H9 (cell line): ENCODE results near the gene P4HB. TPM values are rescaled to one million over a fixed set of nuclear protein-coding genes. Genes with fewer than 3 reads are reported as not detected.

ENCODE experiments used
- DNase-seq: peaks from one replicate; pipeline ENCODE4 v3.0.0-alpha.2; 2017
- H2AFZ ChIP-seq: one replicate; pipeline ENCODE4 v1.6.1; 2013; ENCODE audit warnings: mild to moderate bottlenecking, low read length, control low read depth, moderate library complexity
- H2AK5ac ChIP-seq: 2 replicates; pipeline ENCODE4 v1.6.1; 2013; ENCODE audit warnings: low read length, control low read depth, mixed read lengths; ENCODE audit not compliant: insufficient read length
- H2BK120ac ChIP-seq: one replicate; pipeline ENCODE4 v1.6.1; 2013; ENCODE audit warnings: low read depth, mild to moderate bottlenecking, low read length, control low read depth, inconsistent platforms; ENCODE audit not compliant: poor library complexity, severe bottlenecking
- H2BK12ac ChIP-seq: 2 replicates; pipeline ENCODE4 v1.6.1; 2013; ENCODE audit warnings: low read length, control low read depth, mixed read lengths, low read depth; ENCODE audit not compliant: insufficient read length
- H2BK15ac ChIP-seq: 2 replicates; pipeline ENCODE4 v1.6.1; 2013; ENCODE audit warnings: low read depth, low read length, control low read depth
- H2BK20ac ChIP-seq: one replicate; pipeline ENCODE4 v1.6.1; 2013; ENCODE audit warnings: low read depth, mild to moderate bottlenecking, low read length, control low read depth, inconsistent platforms; ENCODE audit not compliant: poor library complexity, severe bottlenecking
- H2BK5ac ChIP-seq: 2 replicates; pipeline ENCODE4 v1.6.1; 2013; ENCODE audit warnings: low read length, control low read depth, mixed read lengths; ENCODE audit not compliant: insufficient read length
- H3K14ac ChIP-seq: 2 replicates; pipeline ENCODE4 v1.6.1; 2013; ENCODE audit warnings: low read length, control low read depth; ENCODE audit not compliant: insufficient read depth
- H3K18ac ChIP-seq: 2 replicates; pipeline ENCODE4 v1.6.1; 2013; ENCODE audit warnings: low read depth, mild to moderate bottlenecking, mixed read lengths, low read length, control low read depth; ENCODE audit not compliant: insufficient read length
- H3K23ac ChIP-seq: 2 replicates; pipeline ENCODE4 v1.6.1; 2013; ENCODE audit warnings: low read length, control low read depth, mixed read lengths, low read depth; ENCODE audit not compliant: insufficient read length
- H3K23me2 ChIP-seq: 2 replicates; pipeline ENCODE4 v1.6.1; 2013; ENCODE audit warnings: low read depth, mild to moderate bottlenecking, mixed read lengths, low read length, control low read depth; ENCODE audit not compliant: insufficient read length, poor library complexity, severe bottlenecking
- H3K27ac ChIP-seq: 2 replicates; pipeline ENCODE4 v1.5.1; 2013; ENCODE audit warnings: low read length, control low read depth, mixed read lengths, low read depth; ENCODE audit not compliant: insufficient read length
- H3K27me3 ChIP-seq: 2 replicates; pipeline ENCODE4 v1.6.1; 2013; ENCODE audit warnings: low read length, control low read depth, inconsistent platforms; ENCODE audit not compliant: insufficient read depth
- H3K4ac ChIP-seq: 2 replicates; pipeline ENCODE4 v1.6.1; 2013; ENCODE audit warnings: low read depth, mild to moderate bottlenecking, control low read depth, inconsistent platforms, low read length, moderate library complexity
- H3K4me1 ChIP-seq: 2 replicates; pipeline ENCODE4 v1.6.1; 2013; ENCODE audit warnings: low read length, control low read depth, inconsistent platforms; ENCODE audit not compliant: insufficient read depth
- H3K4me2 ChIP-seq: 2 replicates; pipeline ENCODE4 v1.6.1; 2013; ENCODE audit warnings: low read length, control low read depth, mixed read lengths; ENCODE audit not compliant: insufficient read length, insufficient read depth
- H3K56ac ChIP-seq: 2 replicates; pipeline ENCODE4 v1.6.1; 2013; ENCODE audit warnings: low read depth, mild to moderate bottlenecking, mixed read lengths, low read length, control low read depth; ENCODE audit not compliant: insufficient read length
- H3K79me1 ChIP-seq: 2 replicates; pipeline ENCODE4 v1.6.1; 2013; ENCODE audit warnings: low read depth, mild to moderate bottlenecking, moderate library complexity, low read length, control low read depth, inconsistent platforms; ENCODE audit not compliant: insufficient read depth, poor library complexity, severe bottlenecking
- H3K79me2 ChIP-seq: 2 replicates; pipeline ENCODE4 v1.6.1; 2013; ENCODE audit warnings: low read length, control low read depth, inconsistent platforms; ENCODE audit not compliant: insufficient read depth
- H3K9ac ChIP-seq: 2 replicates; pipeline ENCODE4 v1.6.1; 2013; ENCODE audit warnings: low read length, control low read depth, mixed read lengths; ENCODE audit not compliant: insufficient read length; ENCODE audit errors: extremely low read depth
- H3K9me3 ChIP-seq: one replicate; pipeline ENCODE4 v1.6.1; 2013; ENCODE audit warnings: low read depth, low read length, inconsistent platforms; ENCODE audit not compliant: control insufficient read depth
- H3T11ph ChIP-seq: one replicate; pipeline ENCODE4 v1.6.1; 2013; ENCODE audit warnings: mild to moderate bottlenecking, low read length, control low read depth, inconsistent platforms
- H4K20me1 ChIP-seq: one replicate; pipeline ENCODE4 v1.6.1; 2013; ENCODE audit not compliant: control insufficient read depth, insufficient read length, insufficient read depth
- H4K5ac ChIP-seq: 2 replicates; pipeline ENCODE4 v1.6.1; 2013; ENCODE audit warnings: low read depth, mild to moderate bottlenecking, mixed read lengths, low read length, control low read depth; ENCODE audit not compliant: insufficient read length
- H4K8ac ChIP-seq: replicated peaks from 2 replicates; pipeline ENCODE4 v1.6.1; 2013; ENCODE audit warnings: low read length, control low read depth, mixed read lengths, low read depth; ENCODE audit not compliant: insufficient read length
- H4K91ac ChIP-seq: 2 replicates; pipeline ENCODE4 v1.6.1; 2013; ENCODE audit warnings: low read depth, mild to moderate bottlenecking, moderate library complexity, mixed read lengths, low read length, control low read depth; ENCODE audit not compliant: insufficient read length
- H3K27ac Mint-ChIP-seq, 3 experiments: 2 replicates in 2 of 3; 3 replicates in 1 of 3; pipeline ENCODE4 v1.8.0; 2020 to 2021; ENCODE audit warnings: mixed read lengths in 3 of 3, mild to moderate bottlenecking in 1 of 3, moderate library complexity in 1 of 3
- H3K27me3 Mint-ChIP-seq: 2 replicates; pipeline ENCODE4 v1.8.0; 2021; ENCODE audit warnings: low read depth, mild to moderate bottlenecking, moderate library complexity, mixed read lengths
- H3K36me3 Mint-ChIP-seq, 3 experiments: 2 replicates in 2 of 3; 3 replicates in 1 of 3; pipeline ENCODE4 v1.8.0; 2020 to 2021; ENCODE audit warnings: low read depth in 3 of 3, mixed read lengths in 3 of 3; ENCODE audit not compliant: insufficient read depth in 1 of 3
- H3K4me1 Mint-ChIP-seq, 2 experiments: 2 replicates each; pipeline ENCODE4 v1.8.0; 2020; ENCODE audit warnings: mixed read lengths in 2 of 2
- H3K4me3 Mint-ChIP-seq, 2 experiments: 2 replicates in 1 of 2; 3 replicates in 1 of 2; pipeline ENCODE4 v1.8.0; 2020 to 2021; ENCODE audit warnings: mild to moderate bottlenecking in 2 of 2, mixed read lengths in 2 of 2, moderate library complexity in 1 of 2
- H3K9me3 Mint-ChIP-seq, 2 experiments: 2 replicates in 1 of 2; 3 replicates in 1 of 2; pipeline ENCODE4 v1.8.0; 2020; ENCODE audit warnings: mild to moderate bottlenecking in 2 of 2, mixed read lengths in 2 of 2, moderate library complexity in 1 of 2
- WGBS: extraction: QIAGEN DNeasy Blood & Tissue Kit; methylation state at CpG from one replicate; pipeline ENCODE4 v1.1.7; 2013; ENCODE audit warnings: missing lambda C conversion rate, low lambda C conversion rate, mixed read lengths; ENCODE audit not compliant: insufficient read length; ENCODE audit errors: extremely low coverage; 5-methylcytosine and 5-hydroxymethylcytosine counted together
- total RNA-seq: library from RNA; stranded (reverse); gene quantifications from 2 replicates; pipeline ENCODE4 v1.2.1, GENCODE V29; 2021
- TF ChIP-seq, protein P1 (sequence below): fragments of 200-600 bp; sonication (generic); conservative IDR thresholded peaks from 3 replicates; pipeline ENCODE4 v1.8.0; 2021; ENCODE audit warnings: antibody characterized with exemption, mild to moderate bottlenecking

Gene P4HB
- total RNA-seq, 1 experiment from 2014 or later, result 366 TPM

DNA sequence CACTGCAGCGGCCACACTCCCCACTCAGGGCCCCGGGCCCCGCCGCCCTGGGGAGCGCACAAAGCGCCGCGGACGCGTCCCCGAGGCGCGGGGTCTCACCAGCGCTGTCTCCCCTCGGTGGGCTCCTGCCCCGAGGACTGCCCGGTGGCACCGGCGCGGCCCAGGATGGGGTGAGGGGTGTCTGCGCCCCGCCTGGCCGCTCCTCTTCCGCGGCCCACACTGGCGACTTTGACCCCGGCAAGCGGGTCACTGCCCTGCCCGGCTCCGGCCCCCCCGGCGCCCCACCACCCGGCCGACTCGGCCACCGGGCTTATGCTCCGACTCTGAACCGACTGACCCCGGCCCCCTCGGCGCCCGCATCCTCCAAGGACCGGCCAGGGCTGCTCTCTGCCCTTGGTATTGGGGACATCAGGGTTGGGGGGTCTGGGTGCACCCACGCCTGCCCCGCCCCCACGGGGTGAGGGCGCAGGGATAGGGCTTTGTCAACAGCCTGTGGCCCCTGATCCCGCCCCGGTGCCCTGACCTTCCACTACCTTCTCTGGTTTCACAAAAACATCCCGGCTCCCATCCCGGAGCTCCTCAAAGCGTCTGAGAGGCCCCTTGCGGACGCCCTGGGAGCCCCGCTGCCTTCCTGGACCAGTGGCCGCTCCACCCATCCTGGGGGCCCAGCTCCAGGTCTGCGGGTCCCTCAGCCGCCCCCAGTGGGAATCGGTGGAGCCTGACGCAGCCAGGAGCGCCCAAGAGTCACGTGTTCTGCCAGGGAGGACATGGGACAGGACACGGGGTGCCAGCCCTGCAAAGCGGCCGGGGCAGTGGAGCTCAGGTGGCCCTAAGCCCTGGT is 55.6 kb downstream of the P4HB start:
- H3K23ac ChIP-seq, result no peak overlapping the region
- no CpG with 5 or more reads among the region's 65 CpGs for WGBS
- H3K79me2 ChIP-seq, result no peaks in the 10 kb centered on the region
- peaks cover 32% of the 10 kb centered on the region for H3K27me3 ChIP-seq
- H3K4me3 Mint-ChIP-seq, result peak overlapping the region; percentile 51 to 74
- H3K4me2 ChIP-seq, result peak overlapping the region; percentile 28
- no peak overlapping the region for H2BK15ac ChIP-seq
- H3K56ac ChIP-seq, result no peak overlapping the region
- H3K4me1 Mint-ChIP-seq, result peaks cover 0 to 6% of the 10 kb centered on the region in 2 experiments; a peak in 1 of 4 replicates
- H2BK20ac ChIP-seq, result no peak overlapping the region
- no peak for DNase-seq
- H3K36me3 Mint-ChIP-seq, result peaks cover 0 to 2% (median 0%) of the 10 kb centered on the region in 3 experiments; a peak in 2 of 7 replicates
- no peak overlapping the region for H3K14ac ChIP-seq
- no peaks in the 10 kb centered on the region for H4K20me1 ChIP-seq
- no peak overlapping the region for H4K91ac ChIP-seq
- H4K8ac ChIP-seq, result no peak overlapping the region
- H3K79me1 ChIP-seq, result no peaks in the 10 kb centered on the region
- no peak overlapping the region for H4K5ac ChIP-seq
- H3K18ac ChIP-seq, result no peak overlapping the region
- H3K27me3 Mint-ChIP-seq, result peaks cover 89% of the 10 kb centered on the region
- H3K23me2 ChIP-seq, result peaks cover 6% of the 10 kb centered on the region
- no peak overlapping the region for H2AK5ac ChIP-seq
- H2BK5ac ChIP-seq, result no peak overlapping the region
- no peaks in the 10 kb centered on the region for H3K4me1 ChIP-seq
- no peak overlapping the region for H2AFZ ChIP-seq
- H3K9me3 ChIP-seq, result no peaks in the 10 kb centered on the region
- H2BK12ac ChIP-seq, result no peak overlapping the region
- no peak overlapping the region for H2BK120ac ChIP-seq
- H3T11ph ChIP-seq, result no peak overlapping the region
- no peak overlapping the region for H3K9ac ChIP-seq
- no peak overlapping the region for H3K4ac ChIP-seq
- H3K27ac Mint-ChIP-seq, result no peak overlapping the region
- TF ChIP-seq, protein P1, sequence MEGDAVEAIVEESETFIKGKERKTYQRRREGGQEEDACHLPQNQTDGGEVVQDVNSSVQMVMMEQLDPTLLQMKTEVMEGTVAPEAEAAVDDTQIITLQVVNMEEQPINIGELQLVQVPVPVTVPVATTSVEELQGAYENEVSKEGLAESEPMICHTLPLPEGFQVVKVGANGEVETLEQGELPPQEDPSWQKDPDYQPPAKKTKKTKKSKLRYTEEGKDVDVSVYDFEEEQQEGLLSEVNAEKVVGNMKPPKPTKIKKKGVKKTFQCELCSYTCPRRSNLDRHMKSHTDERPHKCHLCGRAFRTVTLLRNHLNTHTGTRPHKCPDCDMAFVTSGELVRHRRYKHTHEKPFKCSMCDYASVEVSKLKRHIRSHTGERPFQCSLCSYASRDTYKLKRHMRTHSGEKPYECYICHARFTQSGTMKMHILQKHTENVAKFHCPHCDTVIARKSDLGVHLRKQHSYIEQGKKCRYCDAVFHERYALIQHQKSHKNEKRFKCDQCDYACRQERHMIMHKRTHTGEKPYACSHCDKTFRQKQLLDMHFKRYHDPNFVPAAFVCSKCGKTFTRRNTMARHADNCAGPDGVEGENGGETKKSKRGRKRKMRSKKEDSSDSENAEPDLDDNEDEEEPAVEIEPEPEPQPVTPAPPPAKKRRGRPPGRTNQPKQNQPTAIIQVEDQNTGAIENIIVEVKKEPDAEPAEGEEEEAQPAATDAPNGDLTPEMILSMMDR, result no peak
- peaks cover 2 to 10% of the 10 kb centered on the region in 2 experiments for H3K9me3 Mint-ChIP-seq
- H3K27ac ChIP-seq, result no peak overlapping the region
